ENCODE measurements around the gene SPTBN1.
"Not testable (repeated sequence)": the region's sequence is repeated elsewhere in the genome, so short reads cannot be mapped to it uniquely, and the experiment has no call there.

SPTBN1 gene

GRCh38 chr2:54525321-54525720, 69.2 kb downstream of the SPTBN1 start:
- TF ChIP-seq, protein P1, sequence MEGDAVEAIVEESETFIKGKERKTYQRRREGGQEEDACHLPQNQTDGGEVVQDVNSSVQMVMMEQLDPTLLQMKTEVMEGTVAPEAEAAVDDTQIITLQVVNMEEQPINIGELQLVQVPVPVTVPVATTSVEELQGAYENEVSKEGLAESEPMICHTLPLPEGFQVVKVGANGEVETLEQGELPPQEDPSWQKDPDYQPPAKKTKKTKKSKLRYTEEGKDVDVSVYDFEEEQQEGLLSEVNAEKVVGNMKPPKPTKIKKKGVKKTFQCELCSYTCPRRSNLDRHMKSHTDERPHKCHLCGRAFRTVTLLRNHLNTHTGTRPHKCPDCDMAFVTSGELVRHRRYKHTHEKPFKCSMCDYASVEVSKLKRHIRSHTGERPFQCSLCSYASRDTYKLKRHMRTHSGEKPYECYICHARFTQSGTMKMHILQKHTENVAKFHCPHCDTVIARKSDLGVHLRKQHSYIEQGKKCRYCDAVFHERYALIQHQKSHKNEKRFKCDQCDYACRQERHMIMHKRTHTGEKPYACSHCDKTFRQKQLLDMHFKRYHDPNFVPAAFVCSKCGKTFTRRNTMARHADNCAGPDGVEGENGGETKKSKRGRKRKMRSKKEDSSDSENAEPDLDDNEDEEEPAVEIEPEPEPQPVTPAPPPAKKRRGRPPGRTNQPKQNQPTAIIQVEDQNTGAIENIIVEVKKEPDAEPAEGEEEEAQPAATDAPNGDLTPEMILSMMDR (IDR thresholded peaks at IDR 0.05; ENCODE audit: low read depth, low read length), result no peak
- in situ Hi-C loops (cut with HindIII; ENCODE audit: low sequenced_read_pairs), result no loop called here
- H3K4me3 ChIP-seq (ENCODE audit: low read depth, low read length), result no peak overlapping the region
- no peak for DNase-seq (ENCODE audit: low read depth, low spot score)

- no peak overlapping the region for H3K4me3 ChIP-seq (ENCODE audit: low read depth, low read length)
- no peak for DNase-seq (ENCODE audit: low read depth, low spot score)
- in situ Hi-C loops (cut with HindIII; ENCODE audit: low sequenced_read_pairs), result no loop called here
- TF ChIP-seq, protein P1 (IDR thresholded peaks at IDR 0.05; ENCODE audit: low read depth, low read length), result no peak
These were observed 70.2 kb downstream of the SPTBN1 start for GRCh38 chr2:54526226-54526879.

- TF ChIP-seq, protein P1 (IDR thresholded peaks at IDR 0.05; ENCODE audit: low read depth, low read length), result no peak
- DNase-seq (ENCODE audit: low read depth, low spot score), result peak; percentile 43
- in situ Hi-C loops (cut with HindIII; ENCODE audit: low sequenced_read_pairs), result no loop called here
- no peak overlapping the region for H3K4me3 ChIP-seq (ENCODE audit: low read depth, low read length)
These were observed 72.3 kb downstream of the SPTBN1 start for GRCh38 chr2:54528311-54528955.

DNA sequence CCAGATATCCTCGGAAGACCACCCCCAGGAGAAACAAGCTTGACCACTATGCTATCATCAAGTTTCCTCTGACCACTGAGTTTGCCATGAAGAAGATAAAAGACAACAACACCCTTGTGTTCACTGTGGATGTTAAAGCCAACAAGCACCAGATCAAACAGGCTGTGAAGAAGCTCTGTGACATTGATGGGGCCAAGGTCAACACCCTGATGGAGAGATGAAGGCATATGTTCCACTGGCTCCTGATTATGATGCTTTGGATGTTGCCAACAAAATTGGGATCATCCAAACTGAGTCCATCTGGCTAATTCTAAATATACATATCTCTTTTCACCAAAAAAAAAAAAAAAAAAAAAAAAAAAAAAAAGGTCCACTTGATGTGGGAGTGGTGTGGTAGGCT, 73.4 kb downstream of the SPTBN1 start:
- H3K4me3 ChIP-seq (ENCODE audit: low read depth, low read length); DNase-seq (ENCODE audit: low read depth, low spot score); in situ Hi-C loops (cut with HindIII; ENCODE audit: low sequenced_read_pairs): not testable (repeated sequence)

- no peak overlapping the region for H3K4me3 ChIP-seq (ENCODE audit: low read depth, low read length)
- TF ChIP-seq, protein P1 (IDR thresholded peaks at IDR 0.05; ENCODE audit: low read depth, low read length), result no peak
- in situ Hi-C loops (cut with HindIII; ENCODE audit: low sequenced_read_pairs), result no loop called here
- no peak for DNase-seq (ENCODE audit: low read depth, low spot score)
These were observed 73.8 kb downstream of the SPTBN1 start for GRCh38 chr2:54529935-54530334.

- DNase-seq (ENCODE audit: low read depth, low spot score), result peak; percentile 77
- no peak overlapping the region for H3K4me3 ChIP-seq (ENCODE audit: low read depth, low read length)
- TF ChIP-seq, protein P1 (IDR thresholded peaks at IDR 0.05; ENCODE audit: low read depth, low read length), result no peak
- in situ Hi-C loops (cut with HindIII; ENCODE audit: low sequenced_read_pairs), result no loop called here
These were observed 75.4 kb downstream of the SPTBN1 start for GRCh38 chr2:54531558-54531957.

DNA sequence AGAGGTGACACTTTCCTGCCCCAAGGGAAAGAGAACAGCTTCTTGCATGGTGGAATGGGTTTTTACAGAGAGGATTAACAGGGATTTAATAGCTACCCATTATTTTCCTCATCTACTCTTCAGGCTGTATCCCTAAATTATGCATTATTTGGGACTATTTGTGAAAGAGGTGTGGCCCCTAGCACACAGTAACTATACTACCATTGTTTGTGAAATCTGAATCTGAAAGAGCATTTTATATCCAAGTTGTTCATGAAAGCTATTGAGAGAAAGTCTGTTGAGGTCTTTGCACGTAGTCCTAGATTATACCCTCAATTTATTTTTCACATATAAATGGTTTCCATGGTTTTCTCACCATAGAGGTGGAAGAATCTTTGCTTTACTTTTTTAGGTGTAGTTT, 78.1 kb downstream of the SPTBN1 start:
- no peak overlapping the region for H3K4me3 ChIP-seq (ENCODE audit: low read depth, low read length)
- DNase-seq (ENCODE audit: low read depth, low spot score), result no peak
- TF ChIP-seq, protein P1 (IDR thresholded peaks at IDR 0.05; ENCODE audit: low read depth, low read length), result no peak
- in situ Hi-C loops (cut with HindIII; ENCODE audit: low sequenced_read_pairs), result no loop called here

Measured in astrocyte of the spinal cord (primary cell).